ENCODE data around the gene ATP6V1B1. TPM values are rescaled to one million over a fixed set of nuclear protein-coding genes. Genes with fewer than 3 reads are reported as not detected.

The ATP6V1B1 gene
- polyA plus RNA-seq, 3 donors: not detected

GRCh38 chr2:70957798-70958197 is 22.1 kb downstream of the ATP6V1B1 start:
- peaks cover 27 to 41% (median 34%) of the 10 kb centered on the region in 3 donors for H3K27me3 Mint-ChIP-seq (ENCODE audit: low read depth in 3 of 3)
- peaks cover 6 to 10% of the 10 kb centered on the region in 2 donors for H3K27me3 ChIP-seq (ENCODE audit: control insufficient read depth in 2 of 2, insufficient read depth in 2 of 2, low read length in 2 of 2)

GRCh38 chr2:70958759-70959158 is 23.1 kb downstream of the ATP6V1B1 start:
- no peak overlapping the region for H3K9ac ChIP-seq (ENCODE audit: insufficient read depth, low read length, poor library complexity, severe bottlenecking)
- Mint-ChIP-seq H3K9me3 (peaks cover 0 to 1% (median 0%) of the 10 kb centered on the region in 7 donors), H3K27ac (no peak overlapping the region), H3K27me3 (ENCODE audit: low read depth in 3 of 3) (peaks cover 26 to 39% (median 34%) of the 10 kb centered on the region in 3 donors), H3K4me3 (no peak overlapping the region), H3K4me1 (peaks cover 4% of the 10 kb centered on the region), H3K36me3 (no peaks in the 10 kb centered on the region)
- no peak overlapping the region for H3K4me2 ChIP-seq (replicated peaks; ENCODE audit: extremely low read depth, low read length, poor library complexity, severe bottlenecking)
- peaks cover 3 to 10% of the 10 kb centered on the region in 2 donors for H3K27me3 ChIP-seq (ENCODE audit: control insufficient read depth in 2 of 2, insufficient read depth in 2 of 2, low read length in 2 of 2)
- no peaks in the 10 kb centered on the region for H3K9me3 ChIP-seq (replicated peaks in 1 of 2; ENCODE audit: control insufficient read depth in 1 of 2, insufficient read depth in 1 of 2, low read length in 2 of 2)
- H2AFZ ChIP-seq (ENCODE audit: insufficient read depth, low read depth, low read length, poor library complexity, severe bottlenecking): no peak overlapping the region
- WGBS (ENCODE audit: insufficient coverage): 100% methylated on average over 1 of the region's 6 CpGs
- no peaks in the 10 kb centered on the region for H3K4me1 ChIP-seq (ENCODE audit: control insufficient read depth in 1 of 2, insufficient read depth in 2 of 2, low read length in 2 of 2)
- intact Hi-C loops (cut with micrococcal nuclease): no loop called here
- H4K20me1 ChIP-seq (ENCODE audit: insufficient read depth, low read length): no peaks in the 10 kb centered on the region
- H3K4me3 ChIP-seq (replicated peaks in 1 of 3; ENCODE audit: low read depth in 2 of 3, low read length in 3 of 3): no peak overlapping the region
- H3K27ac ChIP-seq (ENCODE audit: low read depth in 1 of 2, low read length in 2 of 2): no peak overlapping the region
- no peak for DNase-seq
- H3K79me2 ChIP-seq (ENCODE audit: insufficient read depth, low read length): no peaks in the 10 kb centered on the region
- H3K36me3 ChIP-seq (replicated peaks in 1 of 2; ENCODE audit: control insufficient read depth in 1 of 2, insufficient read depth in 2 of 2, low read length in 2 of 2): no peaks in the 10 kb centered on the region
- TF ChIP-seq CTCF (IDR thresholded peaks at IDR 0.05): no peak

More at GRCh38 chr2:70957798-70958197, 22.1 kb downstream of the ATP6V1B1 start:
- DNase-seq: no peak
- WGBS (ENCODE audit: insufficient coverage): 80% methylated on average over 2 of the region's 6 CpGs
- H2AFZ ChIP-seq (ENCODE audit: insufficient read depth, low read depth, low read length, poor library complexity, severe bottlenecking): no peak overlapping the region
- Mint-ChIP-seq H3K9me3 (peaks cover 0 to 1% (median 0%) of the 10 kb centered on the region in 7 donors), H3K27ac (peak overlapping the region in 1 of 7 donors; percentile 50), H3K4me3 (no peak overlapping the region), H3K4me1 (peaks cover 4% of the 10 kb centered on the region), H3K36me3 (no peaks in the 10 kb centered on the region)
- H3K79me2 ChIP-seq (ENCODE audit: insufficient read depth, low read length): no peaks in the 10 kb centered on the region
- H3K27ac ChIP-seq (ENCODE audit: low read depth in 1 of 2, low read length in 2 of 2): no peak overlapping the region
- no peaks in the 10 kb centered on the region for H3K36me3 ChIP-seq (replicated peaks in 1 of 2; ENCODE audit: control insufficient read depth in 1 of 2, insufficient read depth in 2 of 2, low read length in 2 of 2)
- H4K20me1 ChIP-seq (ENCODE audit: insufficient read depth, low read length): no peaks in the 10 kb centered on the region
- no peak overlapping the region for H3K9ac ChIP-seq (ENCODE audit: insufficient read depth, low read length, poor library complexity, severe bottlenecking)
- no peak overlapping the region for H3K4me3 ChIP-seq (replicated peaks in 1 of 3; ENCODE audit: low read depth in 2 of 3, low read length in 3 of 3)
- no peak for TF ChIP-seq CTCF (IDR thresholded peaks at IDR 0.05)
- intact Hi-C loops (cut with micrococcal nuclease): no loop called here
- H3K4me1 ChIP-seq (ENCODE audit: control insufficient read depth in 1 of 2, insufficient read depth in 2 of 2, low read length in 2 of 2): no peaks in the 10 kb centered on the region
- no peak overlapping the region for H3K4me2 ChIP-seq (replicated peaks; ENCODE audit: extremely low read depth, low read length, poor library complexity, severe bottlenecking)
- H3K9me3 ChIP-seq (replicated peaks in 1 of 2; ENCODE audit: control insufficient read depth in 1 of 2, insufficient read depth in 1 of 2, low read length in 2 of 2): no peaks in the 10 kb centered on the region
